AG04450 (cell line): ENCODE data around the gene GPD1. TPM values are rescaled to one million over a fixed set of nuclear protein-coding genes. Genes with fewer than 3 reads are reported as not detected.

ENCODE experiments used
- CTCF ChIA-PET: fragments of 300-600, 350-600 bp; formaldehyde crosslinking; extraction: SDS; loops from one replicate; lab custom pipeline; 2022; ENCODE audit warnings: antibody characterized with exemption, inconsistent platforms; lab: Charles Lee
- POLR2A ChIA-PET: fragments of 350-600 bp; formaldehyde crosslinking; extraction: SDS; loops from one replicate; lab custom pipeline; 2021; ENCODE audit warnings: antibody characterized with exemption, inconsistent platforms; lab: Yijun Ruan, JAX
- DNase-seq: peaks from one replicate; pipeline ENCODE4 v3.0.0-alpha.2; 2011; ENCODE audit warnings: low read depth, low spot score
- H3K27ac ChIP-seq: one replicate; pipeline ENCODE4 v1.5.1; 2012; ENCODE audit warnings: low read depth, low read length, control low read depth
- H3K27me3 ChIP-seq: one replicate; pipeline ENCODE4 v1.6.0; 2012; ENCODE audit warnings: low read length; ENCODE audit not compliant: control insufficient read depth, insufficient read depth
- H3K4me3 ChIP-seq: 2 replicates; pipeline ENCODE4 v1.5.1; 2011; ENCODE audit warnings: mild to moderate bottlenecking, low read depth, low read length, control low read depth
- H3K9me3 ChIP-seq: 2 replicates; pipeline ENCODE4 v1.5.1; 2012; ENCODE audit warnings: low read length; ENCODE audit not compliant: control insufficient read depth, insufficient read depth
- polyA plus RNA-seq: library from polyadenylated mRNA; depleted of rRNA; stranded (reverse); fragments of >200 nt; gene quantifications from 2 replicates; pipeline ENCODE4 v1.2.3, GENCODE V29; 2011
- TF ChIP-seq, protein P1 (sequence below): IDR thresholded peaks from 2 replicates; pipeline ENCODE4 v1.5.1; 2011; ENCODE audit warnings: low read depth, low read length, control low read depth, inconsistent platforms

The GPD1 gene
- polyA plus RNA-seq, 1 experiment: 0.04 TPM

DNA sequence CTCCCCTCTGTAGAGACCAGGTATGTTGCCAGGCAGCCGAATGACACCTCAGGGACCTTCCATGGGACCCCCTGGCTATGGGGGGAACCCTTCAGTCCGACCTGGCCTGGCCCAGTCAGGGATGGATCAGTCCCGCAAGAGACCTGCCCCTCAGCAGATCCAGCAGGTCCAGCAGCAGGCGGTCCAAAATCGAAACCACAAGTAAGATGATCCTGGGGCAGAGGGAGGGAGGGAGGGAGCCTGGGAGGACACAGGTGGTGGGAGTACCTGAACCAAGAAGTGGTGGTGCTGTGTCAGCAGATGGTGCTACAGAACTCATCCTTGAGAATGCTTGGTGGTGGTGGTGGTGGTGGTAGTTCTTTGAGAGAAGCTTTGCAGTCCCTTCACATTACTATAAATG, 17.7 kb upstream of the GPD1 start:
- no peaks in the 10 kb centered on the region for H3K27me3 ChIP-seq
- ChIA-PET POLR2A (interaction anchor here (0.5 to 2.0 kb wide), 4 partner anchors 26 to 228 kb away, joined by 3 to 18 read pairs (median 6); partner anchors contain the start of genes CERS5 and COX14), CTCF (interaction anchor here (0.8 to 2.5 kb wide), 2 partner anchors 16 to 25 kb away, joined by 3 to 32 read pairs; partner anchors contain the start of gene COX14)
- DNase-seq: no peak
- TF ChIP-seq, protein P1, sequence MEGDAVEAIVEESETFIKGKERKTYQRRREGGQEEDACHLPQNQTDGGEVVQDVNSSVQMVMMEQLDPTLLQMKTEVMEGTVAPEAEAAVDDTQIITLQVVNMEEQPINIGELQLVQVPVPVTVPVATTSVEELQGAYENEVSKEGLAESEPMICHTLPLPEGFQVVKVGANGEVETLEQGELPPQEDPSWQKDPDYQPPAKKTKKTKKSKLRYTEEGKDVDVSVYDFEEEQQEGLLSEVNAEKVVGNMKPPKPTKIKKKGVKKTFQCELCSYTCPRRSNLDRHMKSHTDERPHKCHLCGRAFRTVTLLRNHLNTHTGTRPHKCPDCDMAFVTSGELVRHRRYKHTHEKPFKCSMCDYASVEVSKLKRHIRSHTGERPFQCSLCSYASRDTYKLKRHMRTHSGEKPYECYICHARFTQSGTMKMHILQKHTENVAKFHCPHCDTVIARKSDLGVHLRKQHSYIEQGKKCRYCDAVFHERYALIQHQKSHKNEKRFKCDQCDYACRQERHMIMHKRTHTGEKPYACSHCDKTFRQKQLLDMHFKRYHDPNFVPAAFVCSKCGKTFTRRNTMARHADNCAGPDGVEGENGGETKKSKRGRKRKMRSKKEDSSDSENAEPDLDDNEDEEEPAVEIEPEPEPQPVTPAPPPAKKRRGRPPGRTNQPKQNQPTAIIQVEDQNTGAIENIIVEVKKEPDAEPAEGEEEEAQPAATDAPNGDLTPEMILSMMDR: no peak
- H3K9me3 ChIP-seq: no peaks in the 10 kb centered on the region
- H3K27ac ChIP-seq: no peak overlapping the region
- peak overlapping the region; percentile 82 for H3K4me3 ChIP-seq

DNA sequence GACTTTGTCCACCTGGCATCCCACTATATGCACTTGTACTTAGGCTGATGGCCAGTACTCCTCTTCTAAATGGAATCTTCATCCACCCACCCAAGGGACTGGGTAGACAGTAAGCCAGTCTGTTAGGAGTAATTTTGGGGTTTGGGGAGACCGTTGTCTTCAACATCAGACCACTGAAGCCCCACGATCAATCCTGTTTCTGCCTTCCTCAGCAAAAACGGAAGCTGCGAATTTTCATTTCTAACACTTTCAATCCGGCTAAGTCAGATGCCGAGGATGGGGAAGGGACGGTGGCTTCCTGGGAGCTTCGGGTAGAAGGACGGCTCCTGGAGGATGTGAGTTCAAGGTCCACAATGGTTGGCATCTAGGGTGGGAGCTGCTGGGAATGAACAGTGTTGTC, 16.7 kb upstream of the GPD1 start:
- DNase-seq: no peak
- H3K27ac ChIP-seq: peak overlapping the region; percentile 68
- TF ChIP-seq, protein P1: no peak
- POLR2A ChIA-PET: no interaction called here
- H3K4me3 ChIP-seq: no peak overlapping the region
- no peaks in the 10 kb centered on the region for H3K9me3 ChIP-seq
- CTCF ChIA-PET: interaction anchor here (1.0 to 2.1 kb wide), 8 partner anchors 12 to 228 kb away, joined by 3 to 11 read pairs (median 4); partner anchors contain the start of genes COX14 and GPD1
- no peaks in the 10 kb centered on the region for H3K27me3 ChIP-seq

- H3K9me3 ChIP-seq: no peaks in the 10 kb centered on the region
- no peak overlapping the region for H3K4me3 ChIP-seq
- TF ChIP-seq, protein P1: no peak
- no peak for DNase-seq
- ChIA-PET CTCF (interaction anchor here (0.6 to 2.6 kb wide), 16 partner anchors 9 to 227 kb away, joined by 3 to 28 read pairs (median 4); partner anchors contain the start of genes COX14 and GPD1), POLR2A (interaction anchor here (0.6 to 1.1 kb wide), 3 partner anchors 24 to 400 kb away, joined by 3 read pairs; partner anchors contain the start of gene COX14)
- peak overlapping the region; percentile 68 for H3K27ac ChIP-seq
- H3K27me3 ChIP-seq: no peaks in the 10 kb centered on the region
These were observed 15.8 kb upstream of the GPD1 start for GRCh38 chr12:50087995-50088394.

DNA sequence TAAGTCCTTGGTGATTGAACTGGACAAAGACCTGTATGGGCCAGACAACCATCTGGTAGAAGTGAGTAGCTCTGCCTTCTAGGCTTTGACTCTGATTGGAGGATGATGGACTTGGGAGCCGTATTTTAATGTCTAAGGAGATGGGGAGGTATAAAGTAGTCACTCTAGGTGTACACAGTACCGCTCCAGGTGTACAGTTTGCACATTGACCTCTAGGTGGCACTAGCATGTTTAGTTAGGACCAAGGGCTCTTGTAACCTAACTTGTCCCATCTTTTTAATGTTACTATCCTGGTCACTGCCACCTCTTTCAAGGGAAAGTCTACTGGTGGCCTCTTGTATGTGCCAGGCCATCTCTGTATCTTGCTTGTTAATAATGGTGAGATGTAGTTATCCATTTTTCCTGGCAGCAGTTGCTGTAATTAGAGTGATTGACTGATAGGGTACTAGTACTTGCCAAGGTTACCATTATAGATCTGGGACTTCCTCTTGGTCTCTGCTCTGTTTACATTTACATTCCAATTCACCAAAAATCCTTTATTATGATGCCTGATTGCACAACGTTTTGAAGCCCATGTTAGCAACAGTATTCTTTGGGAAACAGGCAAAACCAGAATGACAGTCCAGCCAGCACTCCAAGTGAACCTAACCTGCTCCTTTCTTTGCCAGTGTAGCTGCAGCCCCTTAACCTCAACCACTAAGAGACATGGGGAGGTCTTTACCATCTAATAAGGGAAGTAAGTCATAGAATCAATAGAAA, 15.1 kb upstream of the GPD1 start:
- Histone ChIP-seq H3K27me3 (no peaks in the 10 kb centered on the region), H3K9me3 (no peaks in the 10 kb centered on the region), H3K27ac (peak overlapping the region; percentile 68), H3K4me3 (no peak overlapping the region)
- CTCF ChIA-PET: interaction anchor here (0.6 to 2.6 kb wide), 17 partner anchors 8 to 226 kb away, joined by 3 to 28 read pairs (median 4); partner anchors contain the start of genes COX14 and GPD1
- TF ChIP-seq, protein P1: peak; percentile 74
- DNase-seq: no peak
- POLR2A ChIA-PET: interaction anchor here (0.6 to 1.1 kb wide), 2 partner anchors 23 to 400 kb away, joined by 3 read pairs; partner anchors contain the start of gene COX14

- Histone ChIP-seq H3K27ac (no peak overlapping the region), H3K27me3 (no peaks in the 10 kb centered on the region), H3K4me3 (no peak overlapping the region), H3K9me3 (no peaks in the 10 kb centered on the region)
- ChIA-PET POLR2A (no interaction called here), CTCF (interaction anchor here (0.6 to 2.6 kb wide), 7 partner anchors 13 to 225 kb away, joined by 3 to 28 read pairs (median 5); partner anchors contain the start of genes COX14 and GPD1)
- no peak for DNase-seq
- TF ChIP-seq, protein P1: no peak
These were observed 14.1 kb upstream of the GPD1 start for GRCh38 chr12:50089730-50090129.
